Activated T-cell treated with anti-CD3 and anti-CD28 coated beads for 48 hours (primary cell): ENCODE measurements around the gene RD3L.
"Not testable (repeated sequence)": the region's sequence is repeated elsewhere in the genome, so short reads cannot be mapped to it uniquely, and the experiment has no call there.

Experiments
- DNase-seq: peaks from one replicate; pipeline ENCODE4 v3.0.0-alpha.2; 2020; ENCODE audit warnings: low read depth

Gene RD3L

DNA sequence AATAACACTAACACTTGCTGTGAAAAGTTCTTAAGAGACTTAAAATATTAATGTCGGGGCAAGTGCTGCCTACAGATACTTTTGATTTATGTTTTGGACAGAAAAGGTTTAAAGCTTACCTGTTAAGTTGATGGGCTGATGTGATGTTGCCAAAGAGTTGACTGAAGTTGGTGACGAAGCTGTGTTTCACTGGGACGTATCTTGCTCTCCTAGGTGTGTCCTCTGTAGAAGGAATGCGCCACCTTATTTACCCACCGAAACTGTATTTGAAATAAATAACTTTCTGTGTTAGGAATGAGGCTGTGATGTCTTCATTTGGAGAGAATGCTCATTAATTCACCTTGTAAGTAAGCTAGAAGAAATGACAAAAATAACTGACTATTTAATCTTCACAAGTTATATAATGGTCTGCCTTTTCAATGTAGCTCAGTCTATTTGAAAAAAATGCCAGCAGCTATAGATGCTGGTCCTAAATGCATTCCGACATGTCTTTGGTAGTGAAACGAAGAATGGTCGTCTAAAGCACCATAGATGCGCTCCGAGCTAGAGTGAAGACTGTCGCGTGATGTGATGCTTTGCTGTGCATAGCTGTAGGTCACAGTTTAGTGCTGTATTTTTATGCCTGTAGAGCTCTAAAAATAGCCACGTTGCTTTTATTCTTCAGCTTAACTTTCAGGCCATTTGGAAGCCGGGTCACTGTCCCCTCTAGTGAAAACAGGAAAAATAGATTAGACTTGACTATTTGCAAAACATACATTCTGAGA, at the start of gene RD3L:
Gene RD3L (minus strand): TSS at position 557 of the 764 bp plus-strand sequence. CDS start 834 bp downstream, outside the sequence.
- no peak for DNase-seq

DNA sequence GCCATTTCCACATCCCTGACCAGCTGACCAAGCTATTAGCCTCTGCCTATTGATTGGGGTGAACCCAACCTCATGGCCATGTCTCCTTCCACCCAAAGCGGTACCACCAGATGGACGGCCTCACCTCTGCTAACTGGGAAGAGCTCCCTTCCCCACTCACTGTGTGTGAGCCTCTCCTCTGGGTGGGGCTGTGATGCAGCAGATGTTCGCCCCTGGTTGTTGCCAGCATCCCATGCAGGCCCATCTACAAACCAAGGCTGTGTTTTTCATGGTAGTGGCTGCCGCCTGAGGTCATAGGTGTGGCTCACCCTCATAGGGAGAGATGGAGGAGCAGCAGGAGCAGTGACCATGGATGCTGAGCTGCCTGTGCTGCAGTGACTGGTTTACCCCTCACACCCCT, 47.6 kb upstream of the RD3L start:
- DNase-seq = no peak

GRCh38 chr14:103989034-103989433, 46.7 kb upstream of the RD3L start:
- DNase-seq = no peak

GRCh38 chr14:103984196-103984595, 41.9 kb upstream of the RD3L start:
- no peak for DNase-seq

GRCh38 chr14:103980623-103981238, 38.4 kb upstream of the RD3L start:
- DNase-seq = not testable (repeated sequence)

GRCh38 chr14:103974575-103974974, 32.2 kb upstream of the RD3L start:
- DNase-seq = no peak

DNA sequence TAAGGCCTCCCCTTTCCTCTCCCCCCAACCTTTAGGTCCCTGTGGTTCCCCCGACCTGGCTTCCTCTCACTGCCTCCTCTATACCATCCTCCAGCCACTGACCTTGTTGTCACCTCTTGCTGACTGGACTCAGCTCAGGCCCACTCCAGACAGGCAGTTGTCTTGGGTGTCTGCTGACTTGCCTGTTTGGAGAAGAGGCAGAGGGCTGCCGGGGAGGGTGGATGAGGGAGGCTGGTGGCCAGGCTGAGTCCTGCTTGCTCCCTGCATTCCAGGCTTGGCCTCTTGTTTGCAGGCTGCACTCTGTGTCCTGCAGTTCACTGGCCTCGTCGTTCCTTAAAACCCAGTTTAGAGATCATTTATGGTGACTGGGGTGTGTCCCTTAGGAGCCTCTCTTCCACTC, 31.0 kb upstream of the RD3L start:
- DNase-seq = no peak

DNA sequence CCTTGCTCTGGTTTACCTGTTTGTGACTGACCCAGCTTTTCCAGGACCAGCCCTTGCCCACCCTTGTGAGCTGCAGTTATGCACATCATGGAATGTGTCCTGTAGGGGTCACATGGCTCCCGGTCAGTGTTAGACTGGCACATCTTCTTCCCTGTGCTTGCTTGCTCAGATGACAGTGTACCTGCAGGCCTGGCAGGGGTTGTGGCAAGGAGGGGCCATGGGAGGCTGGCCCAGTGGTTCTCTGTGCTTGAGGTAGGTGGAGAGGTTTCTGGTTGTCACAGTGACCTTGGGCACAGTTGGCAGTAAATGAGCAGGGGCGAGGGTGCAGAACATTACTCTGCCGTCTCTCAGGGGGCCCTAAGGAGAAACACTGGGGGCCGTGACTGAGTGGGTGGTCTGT, 27.6 kb upstream of the RD3L start:
- no peak for DNase-seq

- no peak for DNase-seq
These were observed 24.3 kb upstream of the RD3L start for GRCh38 chr14:103966631-103967030.

GRCh38 chr14:103961928-103962578, 19.7 kb upstream of the RD3L start:
- DNase-seq = no peak

GRCh38 chr14:103960457-103961055, 18.2 kb upstream of the RD3L start:
- DNase-seq = no peak

- no peak for DNase-seq
These were observed 6.9 kb upstream of the RD3L start for GRCh38 chr14:103949131-103949790.

DNA sequence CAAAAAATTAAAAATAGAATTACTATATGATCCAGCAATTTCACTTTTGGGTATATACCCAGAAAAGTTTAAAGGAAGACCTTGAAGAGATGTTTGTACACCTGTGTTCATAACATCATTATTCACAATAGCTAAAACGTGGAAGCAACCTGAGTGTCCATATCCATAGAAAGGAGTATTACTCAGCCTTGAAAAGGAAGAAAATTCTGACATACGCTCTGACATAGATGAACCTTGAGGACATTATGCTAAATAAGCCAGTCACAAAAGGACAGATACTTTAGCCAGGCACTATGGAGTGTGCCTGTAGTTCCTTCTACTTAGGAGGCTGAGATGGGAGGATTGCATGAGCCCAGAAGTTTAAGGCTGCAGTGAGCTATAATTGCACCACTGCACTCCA, 6.1 kb upstream of the RD3L start:
- DNase-seq = no peak

DNA sequence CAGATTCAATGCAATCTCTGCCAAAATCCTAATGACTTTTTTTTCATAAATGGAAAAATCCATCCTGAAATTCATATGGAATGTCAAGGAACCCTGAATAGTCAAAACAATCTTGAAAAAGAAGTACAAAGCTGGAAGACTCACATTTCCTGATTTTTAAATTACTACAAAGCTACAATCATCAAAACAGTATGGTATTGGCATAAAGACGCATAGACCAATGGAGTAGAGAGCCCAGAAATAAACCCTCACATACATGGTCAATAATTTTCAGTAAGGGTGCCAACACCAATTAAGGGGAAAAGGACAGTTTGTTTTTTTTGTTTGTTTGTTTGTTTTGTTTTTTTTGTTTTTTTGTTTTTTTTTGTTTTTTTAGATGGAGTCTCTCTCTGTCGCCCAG, 4.6 kb upstream of the RD3L start:
- no peak for DNase-seq

GRCh38 chr14:103943673-103944072, 1.3 kb upstream of the RD3L start:
- DNase-seq = no peak

GRCh38 chr14:103941462-103941861, 867 bp downstream of the RD3L start:
- DNase-seq = no peak

- DNase-seq = no peak
These were observed 7.2 kb downstream of the RD3L start for GRCh38 chr14:103935102-103935501.

GRCh38 chr14:103932791-103933490, 9.4 kb downstream of the RD3L start:
- DNase-seq = no peak

GRCh38 chr14:103931422-103931821, 10.9 kb downstream of the RD3L start:
- DNase-seq = no peak

DNA sequence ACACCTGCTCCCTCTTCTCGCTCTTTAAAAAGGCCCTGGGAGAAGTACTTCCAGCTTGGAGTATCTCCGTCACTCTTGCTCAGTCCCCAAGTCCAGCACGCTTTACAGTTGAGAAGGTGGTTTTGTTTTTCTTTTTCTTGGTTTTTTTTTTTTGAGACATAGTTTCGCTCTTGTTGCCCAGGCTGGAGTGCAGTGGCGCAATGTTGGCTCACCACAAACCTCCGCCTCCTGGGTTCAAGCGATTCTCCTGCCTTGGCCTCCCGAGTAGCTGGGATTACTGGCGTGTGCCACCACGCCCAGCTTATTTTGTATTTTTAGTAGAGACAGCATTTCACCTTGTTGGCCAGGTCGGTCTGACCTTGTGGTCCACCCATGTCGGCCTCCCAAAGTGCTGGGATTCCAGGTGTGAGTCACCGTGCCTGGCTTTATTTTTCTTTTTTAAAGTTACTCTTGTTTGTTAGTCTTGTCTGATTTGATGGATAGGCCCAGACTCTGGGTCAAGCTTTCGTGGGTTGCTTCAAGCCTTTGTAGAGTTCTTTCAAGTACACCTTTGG, 12.2 kb downstream of the RD3L start:
- DNase-seq = no peak
